Activated CD4-positive, alpha-beta memory T cell treated with anti-CD3 and anti-CD28 coated beads for 36 hours (primary cell): ENCODE results near the gene SPRED3. TPM values are rescaled to one million over a fixed set of nuclear protein-coding genes. Genes with fewer than 3 reads are reported as not detected.

Experiments used
- CTCF ChIA-PET: fragments of 350-600 bp; sonication (Branson Sonifier 250); formaldehyde crosslinking; loops from one replicate; lab custom pipeline; 2021; ENCODE audit warnings: antibody characterized with exemption, inconsistent platforms; lab: Charles Lee
- POLR2A ChIA-PET: fragments of 350-600 bp; sonication (Branson Sonifier 250); formaldehyde crosslinking; loops from one replicate; lab custom pipeline; 2021; ENCODE audit warnings: antibody characterized with exemption; lab: Charles Lee
- DNase-seq: peaks from one replicate; pipeline ENCODE4 v3.0.0-alpha.2; 2020
- H3K27ac Mint-ChIP-seq: one replicate; pipeline ENCODE4 v1.8.0; 2021; ENCODE audit warnings: mixed read lengths
- H3K27me3 Mint-ChIP-seq: one replicate; pipeline ENCODE4 v1.8.0; 2021; ENCODE audit warnings: mixed read lengths
- H3K36me3 Mint-ChIP-seq: one replicate; pipeline ENCODE4 v1.8.0; 2021; ENCODE audit warnings: mixed read lengths
- H3K4me1 Mint-ChIP-seq: one replicate; pipeline ENCODE4 v1.8.0; 2021; ENCODE audit warnings: low read depth, mixed read lengths
- H3K4me3 Mint-ChIP-seq: one replicate; pipeline ENCODE4 v1.8.0; 2021; ENCODE audit warnings: mild to moderate bottlenecking, mixed read lengths
- H3K9me3 Mint-ChIP-seq: one replicate; pipeline ENCODE4 v1.8.0; 2021; ENCODE audit warnings: mixed read lengths
- intact Hi-C: fragments of 100-400 bp; cut with micrococcal nuclease; formaldehyde crosslinking; loops from one replicate; pipeline ENCODE4 v1.15.1; 2023
- total RNA-seq, 2 experiments: library from RNA; stranded (reverse); gene quantifications; one replicate each; pipeline ENCODE4 v1.2.3, GENCODE V29; 2021

The SPRED3 gene
- total RNA-seq, 2 experiments from 2014 or later: 5.5 to 6.0 TPM

GRCh38 chr19:38374332-38375097 lies 14.0 kb upstream of the SPRED3 start, which contains the start of gene PSMD8:
TSS of gene PSMD8 (plus strand) at chr19:38374571. CDS start at chr19:38374602, 31 bp downstream.
- POLR2A ChIA-PET: interaction anchor here (0.6 to 3.1 kb wide), 17 partner anchors 9 to 475 kb away, joined by 3 to 28 read pairs (median 4); partner anchors contain the start of genes CATSPERG, EIF3K, FAM98C and GGN
- intact Hi-C loops: loop anchor here (1.0 kb wide), 5 partner anchors 14 to 467 kb away; partner anchors contain the start of genes GGN, SIPA1L3 and SPRED3

DNA sequence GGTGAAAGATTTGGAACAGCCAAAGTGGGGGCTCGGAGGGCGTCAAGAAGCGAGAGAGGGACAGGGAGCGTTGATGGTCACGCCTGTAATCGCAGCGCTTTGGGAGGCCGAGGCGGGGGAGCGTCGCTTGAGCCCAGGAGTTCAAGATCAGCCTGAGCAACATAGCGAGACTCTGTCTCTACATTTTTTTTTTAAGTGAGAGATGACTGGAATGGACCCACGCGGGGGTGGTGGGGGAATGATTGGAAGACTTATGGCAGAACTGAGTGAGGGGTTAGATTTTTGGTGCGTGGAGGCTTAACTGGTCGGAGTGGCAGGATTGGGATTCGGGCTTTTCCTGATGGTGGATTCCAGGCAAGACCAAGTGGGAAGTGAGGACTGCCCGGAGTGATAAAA lies 13.4 kb upstream of the SPRED3 start:
- DNase-seq: no peak
- Mint-ChIP-seq H3K27me3 (no peaks in the 10 kb centered on the region), H3K4me1 (peaks cover 22% of the 10 kb centered on the region), H3K4me3 (peak overlapping the region; percentile 86), H3K36me3 (peaks cover 35% of the 10 kb centered on the region), H3K9me3 (no peaks in the 10 kb centered on the region), H3K27ac (peak overlapping the region; percentile 87)
- CTCF ChIA-PET: interaction anchor here (1.0 to 5.3 kb wide), 10 partner anchors 10 to 325 kb away, joined by 3 to 40 read pairs (median 6); partner anchors contain the start of genes CATSPERG, FAM98C and GGN
- intact Hi-C loops: no loop called here
- POLR2A ChIA-PET: interaction anchor here (1.2 to 3.1 kb wide), 5 partner anchors 9 to 474 kb away, joined by 3 to 28 read pairs (median 7); partner anchors contain the start of genes CATSPERG and GGN

More at GRCh38 chr19:38374332-38375097, 14.0 kb upstream of the SPRED3 start, which contains the start of gene PSMD8:
- Mint-ChIP-seq H3K9me3 (no peaks in the 10 kb centered on the region), H3K4me3 (peak within 1 kb of the TSS; percentile 86), H3K4me1 (peaks cover 21% of the 10 kb centered on the region), H3K27me3 (no peaks in the 10 kb centered on the region), H3K27ac (peak within 1 kb of the TSS; percentile 87), H3K36me3 (peaks cover 31% of the 10 kb centered on the region)
- CTCF ChIA-PET: interaction anchor here (0.7 to 5.3 kb wide), 22 partner anchors 11 to 556 kb away, joined by 3 to 40 read pairs (median 4); partner anchors contain the start of genes CATSPERG, FAM98C, GGN and MRPS12
- peak; percentile 99 for DNase-seq

DNA sequence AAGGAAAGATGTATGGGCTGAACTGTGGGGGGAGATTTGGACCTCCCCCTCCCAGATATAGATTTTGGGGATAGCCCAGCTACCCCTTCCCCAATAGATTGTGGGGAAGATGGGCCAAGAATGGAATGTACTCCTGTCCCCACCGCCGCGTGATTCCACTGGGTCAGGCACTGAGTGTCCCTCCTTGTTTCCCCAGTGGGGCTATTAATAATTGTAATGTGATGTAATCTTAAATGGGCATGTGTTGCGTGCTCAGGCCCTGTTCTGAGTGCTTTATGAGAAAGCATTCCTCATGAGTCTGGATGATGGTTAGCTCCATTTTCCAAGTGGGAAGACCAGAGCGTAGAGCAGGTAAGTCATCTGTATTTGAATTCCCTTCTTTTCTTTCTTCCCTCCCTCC lies 12.7 kb upstream of the SPRED3 start:
- Mint-ChIP-seq H3K27me3 (no peaks in the 10 kb centered on the region), H3K9me3 (no peaks in the 10 kb centered on the region), H3K36me3 (peaks cover 38% of the 10 kb centered on the region), H3K27ac (no peak overlapping the region), H3K4me3 (peak overlapping the region; percentile 86), H3K4me1 (peaks cover 22% of the 10 kb centered on the region)
- ChIA-PET CTCF (interaction anchor here (0.7 to 5.3 kb wide), 6 partner anchors 12 to 554 kb away, joined by 3 to 40 read pairs (median 6); partner anchors contain the start of genes FAM98C and SARS2), POLR2A (interaction anchor here (0.6 to 3.1 kb wide), 3 partner anchors 11 to 59 kb away, joined by 3 to 28 read pairs (median 3); partner anchors contain the start of gene GGN)
- no peak for DNase-seq
- intact Hi-C loops: no loop called here

- intact Hi-C loops: no loop called here
These were observed 11.9 kb upstream of the SPRED3 start for GRCh38 chr19:38376576-38376975.

GRCh38 chr19:38377052-38377451 lies 11.4 kb upstream of the SPRED3 start:
- Mint-ChIP-seq H3K27me3 (no peaks in the 10 kb centered on the region), H3K4me3 (no peak overlapping the region), H3K36me3 (peaks cover 51% of the 10 kb centered on the region), H3K4me1 (peaks cover 22% of the 10 kb centered on the region), H3K27ac (no peak overlapping the region), H3K9me3 (no peaks in the 10 kb centered on the region)
- DNase-seq: no peak
- CTCF ChIA-PET: interaction anchor here (1.8 to 5.3 kb wide), 2 partner anchors 27 to 133 kb away, joined by 7 to 40 read pairs; partner anchors contain the start of gene FAM98C
- POLR2A ChIA-PET: no interaction called here
- intact Hi-C loops: no loop called here

More at GRCh38 chr19:38376576-38376975, 11.9 kb upstream of the SPRED3 start:
- H3K9me3 Mint-ChIP-seq: no peaks in the 10 kb centered on the region
- H3K4me3 Mint-ChIP-seq: peak overlapping the region; percentile 86
- peaks cover 22% of the 10 kb centered on the region for H3K4me1 Mint-ChIP-seq
- no peaks in the 10 kb centered on the region for H3K27me3 Mint-ChIP-seq
- POLR2A ChIA-PET: interaction anchor here (1.3 to 3.1 kb wide), 2 partner anchors 10 to 14 kb away, joined by 3 to 28 read pairs; partner anchors contain the start of gene GGN
- no peak for DNase-seq
- H3K27ac Mint-ChIP-seq: peak overlapping the region; percentile 40
- H3K36me3 Mint-ChIP-seq: peaks cover 46% of the 10 kb centered on the region
- CTCF ChIA-PET: interaction anchor here (1.3 to 5.3 kb wide), 4 partner anchors 19 to 554 kb away, joined by 3 to 40 read pairs (median 9); partner anchors contain the start of genes FAM98C and SARS2

GRCh38 chr19:38378866-38379265 lies 9.6 kb upstream of the SPRED3 start:
- no peak for DNase-seq
- ChIA-PET CTCF (no interaction called here), POLR2A (no interaction called here)
- intact Hi-C loops: no loop called here
- no peak overlapping the region for H3K4me3 Mint-ChIP-seq
- H3K4me1 Mint-ChIP-seq: peaks cover 22% of the 10 kb centered on the region
- H3K27me3 Mint-ChIP-seq: no peaks in the 10 kb centered on the region
- H3K27ac Mint-ChIP-seq: no peak overlapping the region
- H3K9me3 Mint-ChIP-seq: no peaks in the 10 kb centered on the region
- peaks cover 67% of the 10 kb centered on the region for H3K36me3 Mint-ChIP-seq

DNA sequence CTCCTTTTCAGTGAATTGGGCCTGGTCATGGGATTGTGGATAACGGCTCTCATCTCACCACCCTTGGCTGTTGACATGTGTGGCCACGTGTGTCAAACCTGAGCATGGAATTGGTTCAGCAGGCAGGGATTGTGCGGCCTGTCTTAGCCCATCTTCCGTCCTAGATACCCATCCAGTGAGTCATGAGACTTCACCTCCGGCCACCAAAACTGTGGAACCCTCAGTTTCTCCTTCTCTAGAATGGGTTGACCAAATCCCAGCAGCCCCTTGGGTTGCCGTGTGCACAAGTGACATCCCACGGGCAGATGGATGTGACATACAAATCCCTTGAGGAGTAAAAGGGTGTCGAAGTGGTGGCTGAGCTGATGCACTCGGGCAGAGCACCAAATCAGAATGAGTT lies 7.4 kb upstream of the SPRED3 start:
- Mint-ChIP-seq H3K27ac (no peak overlapping the region), H3K9me3 (no peaks in the 10 kb centered on the region), H3K4me3 (no peak overlapping the region), H3K36me3 (peaks cover 65% of the 10 kb centered on the region), H3K27me3 (no peaks in the 10 kb centered on the region), H3K4me1 (peaks cover 14% of the 10 kb centered on the region)
- CTCF ChIA-PET: no interaction called here
- POLR2A ChIA-PET: interaction anchor here (1.2 kb wide), 1 partner anchor 9 kb away, joined by 3 read pairs; no protein-coding TSS in a partner anchor
- DNase-seq: no peak
- intact Hi-C loops: no loop called here

DNA sequence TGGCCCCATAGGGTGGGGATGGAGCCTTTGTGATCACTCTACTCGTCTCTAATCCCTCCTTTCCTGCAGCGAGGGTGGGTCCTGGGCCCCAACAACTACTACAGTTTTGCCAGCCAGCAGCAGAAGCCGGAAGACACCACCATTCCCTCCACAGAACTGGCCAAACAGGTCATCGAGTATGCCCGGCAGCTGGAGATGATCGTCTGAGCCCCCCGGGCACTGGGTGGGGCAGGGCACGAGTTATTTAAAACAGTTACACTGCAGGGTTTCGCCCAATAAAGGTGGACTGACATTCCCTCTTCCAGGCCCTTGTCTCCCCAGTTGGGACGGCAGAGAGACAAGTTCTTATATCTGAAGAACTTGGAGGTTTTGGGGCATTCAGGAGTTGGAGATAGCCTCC lies 5.3 kb upstream of the SPRED3 start:
- Mint-ChIP-seq H3K4me3 (no peak overlapping the region), H3K9me3 (no peaks in the 10 kb centered on the region), H3K4me1 (peaks cover 16% of the 10 kb centered on the region), H3K36me3 (peaks cover 59% of the 10 kb centered on the region), H3K27me3 (peaks cover 3% of the 10 kb centered on the region), H3K27ac (no peak overlapping the region)
- ChIA-PET POLR2A (no interaction called here), CTCF (interaction anchor here (2.5 kb wide), 1 partner anchor 20 kb away, joined by 8 read pairs; the partner anchor contains the start of gene FAM98C)
- intact Hi-C loops: no loop called here
- DNase-seq: no peak

- no peaks in the 10 kb centered on the region for H3K9me3 Mint-ChIP-seq
- H3K36me3 Mint-ChIP-seq: peaks cover 59% of the 10 kb centered on the region
- no peak for DNase-seq
- H3K27ac Mint-ChIP-seq: no peak overlapping the region
- ChIA-PET CTCF (interaction anchor here (1.5 to 2.5 kb wide), 2 partner anchors 19 to 149 kb away, joined by 4 to 8 read pairs; partner anchors contain the start of gene FAM98C), POLR2A (interaction anchor here (1.1 kb wide), 1 partner anchor 10 kb away, joined by 7 read pairs; the partner anchor contains the start of gene PSMD8)
- intact Hi-C loops: no loop called here
- peaks cover 17% of the 10 kb centered on the region for H3K4me1 Mint-ChIP-seq
- peaks cover 3% of the 10 kb centered on the region for H3K27me3 Mint-ChIP-seq
- H3K4me3 Mint-ChIP-seq: no peak overlapping the region
These were observed 4.8 kb upstream of the SPRED3 start for GRCh38 chr19:38383743-38384142.

GRCh38 chr19:38384209-38385027 lies 4.1 kb upstream of the SPRED3 start:
- no peak overlapping the region for H3K4me3 Mint-ChIP-seq
- H3K9me3 Mint-ChIP-seq: no peaks in the 10 kb centered on the region
- H3K27me3 Mint-ChIP-seq: peaks cover 3% of the 10 kb centered on the region
- intact Hi-C loops: loop anchor here (5.0 kb wide), 3 partner anchors 43 to 122 kb away; partner anchors contain the start of genes KCNK6, RASGRP4, SPINT2 and YIF1B
- POLR2A ChIA-PET: interaction anchor here (1.1 to 2.0 kb wide), 2 partner anchors 10 to 18 kb away, joined by 5 to 7 read pairs; partner anchors contain the start of genes FAM98C and PSMD8
- H3K4me1 Mint-ChIP-seq: peaks cover 19% of the 10 kb centered on the region
- CTCF ChIA-PET: interaction anchor here (1.5 to 2.5 kb wide), 3 partner anchors 10 to 150 kb away, joined by 4 to 8 read pairs (median 5); partner anchors contain the start of genes FAM98C and PSMD8
- peaks cover 53% of the 10 kb centered on the region for H3K36me3 Mint-ChIP-seq
- no peak for DNase-seq
- H3K27ac Mint-ChIP-seq: no peak overlapping the region
